HFF-Myc (cell line): ENCODE measurements around the gene ANO3.

Source experiments
- DNase-seq: peaks from one replicate; pipeline ENCODE4 v3.0.0-alpha.2; 2011; ENCODE audit warnings: low read depth; ENCODE audit errors: extremely low read depth
- H3K4me3 ChIP-seq: replicated peaks from 2 replicates; pipeline ENCODE4 v1.5.1; 2011; ENCODE audit warnings: low read depth, mild to moderate bottlenecking, control low read depth, low read length
- CTCF ChIP-seq: IDR thresholded peaks from 2 replicates; pipeline ENCODE4 v1.5.1; 2012; ENCODE audit warnings: mild to moderate bottlenecking, low read depth, low read length, control low read depth; ENCODE audit errors: missing control alignments

ANO3 gene

GRCh38 chr11:26457636-26458035, 125.7 kb downstream of the ANO3 start:
- no peak for TF ChIP-seq CTCF
- DNase-seq, result no peak
- no peak overlapping the region for H3K4me3 ChIP-seq

GRCh38 chr11:26465274-26465673, 133.3 kb downstream of the ANO3 start:
- no peak for TF ChIP-seq CTCF
- H3K4me3 ChIP-seq, result no peak overlapping the region
- no peak for DNase-seq

- TF ChIP-seq CTCF, result no peak
- no peak overlapping the region for H3K4me3 ChIP-seq
- no peak for DNase-seq
Measured at GRCh38 chr11:26467506-26467905, 135.6 kb downstream of the ANO3 start.

- no peak for TF ChIP-seq CTCF
- H3K4me3 ChIP-seq, result no peak overlapping the region
- DNase-seq, result no peak
Measured at GRCh38 chr11:26470992-26471391, 139.1 kb downstream of the ANO3 start.

GRCh38 chr11:26473216-26474194, 141.6 kb downstream of the ANO3 start:
- no peak for TF ChIP-seq CTCF
- DNase-seq, result no peak
- H3K4me3 ChIP-seq, result no peak overlapping the region

GRCh38 chr11:26474401-26474800, 142.5 kb downstream of the ANO3 start:
- no peak overlapping the region for H3K4me3 ChIP-seq
- TF ChIP-seq CTCF, result no peak
- no peak for DNase-seq
